NCI-H524 treated with DMSO at 0.1 percent for 48 hours (cell line): ENCODE measurements around the gene MARK1.
"Not testable (repeated sequence)": the region's sequence is repeated elsewhere in the genome, so short reads cannot be mapped to it uniquely, and the experiment has no call there.

Experiments used
- DNase-seq: peaks from one replicate; lab custom pipeline; 2025; lab: John Stamatoyannopoulos, UW

Gene MARK1

GRCh38 chr1:220611100-220611499 lies 83.2 kb downstream of the MARK1 start:
- not testable (repeated sequence) for DNase-seq

GRCh38 chr1:220616836-220617235 lies 88.9 kb downstream of the MARK1 start:
- DNase-seq, result no peak

- no peak for DNase-seq
Measured at GRCh38 chr1:220628431-220628830, 100.5 kb downstream of the MARK1 start.

GRCh38 chr1:220631238-220631815 lies 103.4 kb downstream of the MARK1 start:
- DNase-seq, result no peak

- peak; percentile 39 for DNase-seq
Measured at GRCh38 chr1:220637759-220638158, 109.8 kb downstream of the MARK1 start.

- DNase-seq, result no peak
Measured at GRCh38 chr1:220642285-220642684, 114.3 kb downstream of the MARK1 start.

- peak; percentile 78 for DNase-seq
Measured at GRCh38 chr1:220652995-220653394, 125.1 kb downstream of the MARK1 start.

GRCh38 chr1:220655509-220655908 lies 127.6 kb downstream of the MARK1 start:
- no peak for DNase-seq

- DNase-seq, result peak; percentile 71
Measured at GRCh38 chr1:220655961-220656740, 128.2 kb downstream of the MARK1 start.

GRCh38 chr1:220666349-220666748 lies 138.4 kb downstream of the MARK1 start:
- DNase-seq, result no peak

GRCh38 chr1:220669005-220669404 lies 141.1 kb downstream of the MARK1 start:
- DNase-seq, result no peak

GRCh38 chr1:220670365-220670764 lies 142.4 kb downstream of the MARK1 start:
- no peak for DNase-seq

- no peak for DNase-seq
Measured at GRCh38 chr1:220673921-220674320, 146.0 kb downstream of the MARK1 start.

- DNase-seq, result no peak
Measured at GRCh38 chr1:220677251-220677650, 149.3 kb downstream of the MARK1 start.

GRCh38 chr1:220680085-220680687 lies 152.2 kb downstream of the MARK1 start:
- no peak for DNase-seq

- DNase-seq, result no peak
Measured at GRCh38 chr1:220681220-220681880, 153.4 kb downstream of the MARK1 start.

GRCh38 chr1:220682901-220683576 lies 155.1 kb downstream of the MARK1 start:
- no peak for DNase-seq

GRCh38 chr1:220683716-220684115 lies 155.8 kb downstream of the MARK1 start:
- DNase-seq, result not testable (repeated sequence)

- DNase-seq, result no peak
Measured at GRCh38 chr1:220684890-220685289, 157.0 kb downstream of the MARK1 start.

- no peak for DNase-seq
Measured at GRCh38 chr1:220685879-220686278, 157.9 kb downstream of the MARK1 start.

- DNase-seq, result no peak
Measured at GRCh38 chr1:220687809-220688208, 159.9 kb downstream of the MARK1 start.

GRCh38 chr1:220689666-220690065 lies 161.7 kb downstream of the MARK1 start:
- DNase-seq, result no peak
